ENCODE data around the gene PCGF5.

DNA sequence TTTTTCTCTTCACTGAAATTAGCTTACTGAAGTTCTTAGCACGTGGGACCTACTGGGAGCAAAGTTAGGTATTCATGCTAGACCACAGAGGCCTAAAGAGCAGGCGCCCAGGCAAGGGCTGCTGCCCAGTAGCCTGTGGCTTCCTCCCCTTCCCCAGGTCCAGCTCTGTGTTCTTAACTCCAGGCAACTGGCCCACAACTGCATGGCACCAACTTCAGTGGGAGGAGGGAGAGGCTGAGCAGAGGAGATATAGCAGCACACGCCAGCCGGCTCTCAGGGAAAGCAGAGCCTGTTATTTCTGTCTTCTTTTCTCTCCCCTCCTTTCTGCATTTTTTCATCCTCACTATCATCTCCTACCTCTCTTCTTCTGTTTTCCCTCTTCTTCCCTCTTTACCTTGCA is 67.4 kb downstream of the PCGF5 start:
- no peak for TF ChIP-seq CHD2 (IDR thresholded peaks at IDR 0.05; ENCODE audit: low read length, partially characterized antibody)
- no peak for TF ChIP-seq FOXM1 (IDR thresholded peaks at IDR 0.05; ENCODE audit: low read depth)
- no peak for TF ChIP-seq CTCF (IDR thresholded peaks at IDR 0.05)
- no peak for TF ChIP-seq EP300 (IDR thresholded peaks at IDR 0.05; ENCODE audit: borderline replicate concordance in 1 of 2, low read depth in 1 of 2, low read length in 1 of 2)
- no peak for TF ChIP-seq RAD21 (IDR thresholded peaks at IDR 0.05; ENCODE audit: low read length)
- TF ChIP-seq SMC3 (IDR thresholded peaks at IDR 0.05; ENCODE audit: low read depth, low read length), result no peak
- no peak for TF ChIP-seq EZH2phosphoT487 (IDR thresholded peaks at IDR 0.05; ENCODE audit: borderline replicate concordance, low read depth)
- TF ChIP-seq POLR2AphosphoS5 (IDR thresholded peaks at IDR 0.05; ENCODE audit: low read depth, low read length), result no peak
- TF ChIP-seq, protein P1, sequence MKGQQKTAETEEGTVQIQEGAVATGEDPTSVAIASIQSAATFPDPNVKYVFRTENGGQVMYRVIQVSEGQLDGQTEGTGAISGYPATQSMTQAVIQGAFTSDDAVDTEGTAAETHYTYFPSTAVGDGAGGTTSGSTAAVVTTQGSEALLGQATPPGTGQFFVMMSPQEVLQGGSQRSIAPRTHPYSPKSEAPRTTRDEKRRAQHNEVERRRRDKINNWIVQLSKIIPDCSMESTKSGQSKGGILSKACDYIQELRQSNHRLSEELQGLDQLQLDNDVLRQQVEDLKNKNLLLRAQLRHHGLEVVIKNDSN (IDR thresholded peaks at IDR 0.05; ENCODE audit: borderline replicate concordance, low read depth), result no peak
